Measurements from ENCODE around the gene MAPK8. TPM values are rescaled to one million over a fixed set of nuclear protein-coding genes. Genes with fewer than 3 reads are reported as not detected.

Gene MAPK8
- total RNA-seq, 4 donors from 2014 or later, result 35.3 to 61.9 (median 42.5) TPM

DNA sequence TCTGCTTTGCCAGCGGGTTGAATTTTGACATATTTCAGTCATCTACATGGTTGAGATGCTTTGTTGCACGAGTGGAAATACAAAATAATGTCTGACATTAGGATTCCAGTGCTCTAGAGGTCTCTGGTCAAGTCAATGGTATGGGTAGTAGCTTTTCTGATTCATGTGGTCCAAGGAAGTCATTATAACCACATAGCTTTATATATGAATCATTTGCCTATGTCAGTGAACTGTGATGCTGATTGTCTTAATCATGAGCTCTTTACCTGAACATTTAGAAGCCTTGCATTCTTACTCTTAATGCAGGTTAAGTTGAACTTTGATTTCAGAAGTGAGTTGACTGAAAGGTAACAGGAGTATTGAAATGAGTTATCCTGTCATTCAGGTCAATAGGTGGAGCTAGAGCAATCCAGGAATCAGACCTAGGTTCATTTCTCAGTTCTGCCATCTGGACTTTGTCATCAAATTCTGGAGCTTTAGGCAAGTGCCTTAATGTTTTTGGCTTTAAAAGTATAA is 3.3 kb downstream of the MAPK8 start:
- DNase-seq (ENCODE audit: low spot score in 2 of 2), result no peak
- Histone ChIP-seq H3K4me3 (no peak overlapping the region), H3K27me3 (no peaks in the 10 kb centered on the region), H3K9me3 (no peaks in the 10 kb centered on the region), H3K27ac (no peak overlapping the region), H3K4me1 (peaks cover 26% of the 10 kb centered on the region), H3K36me3 (no peaks in the 10 kb centered on the region)
- 64% methylated on average over 2 of the region's 2 CpGs for WGBS
- TF ChIP-seq POLR2A (IDR thresholded peaks at IDR 0.05), result no peak
- TF ChIP-seq, protein P1, sequence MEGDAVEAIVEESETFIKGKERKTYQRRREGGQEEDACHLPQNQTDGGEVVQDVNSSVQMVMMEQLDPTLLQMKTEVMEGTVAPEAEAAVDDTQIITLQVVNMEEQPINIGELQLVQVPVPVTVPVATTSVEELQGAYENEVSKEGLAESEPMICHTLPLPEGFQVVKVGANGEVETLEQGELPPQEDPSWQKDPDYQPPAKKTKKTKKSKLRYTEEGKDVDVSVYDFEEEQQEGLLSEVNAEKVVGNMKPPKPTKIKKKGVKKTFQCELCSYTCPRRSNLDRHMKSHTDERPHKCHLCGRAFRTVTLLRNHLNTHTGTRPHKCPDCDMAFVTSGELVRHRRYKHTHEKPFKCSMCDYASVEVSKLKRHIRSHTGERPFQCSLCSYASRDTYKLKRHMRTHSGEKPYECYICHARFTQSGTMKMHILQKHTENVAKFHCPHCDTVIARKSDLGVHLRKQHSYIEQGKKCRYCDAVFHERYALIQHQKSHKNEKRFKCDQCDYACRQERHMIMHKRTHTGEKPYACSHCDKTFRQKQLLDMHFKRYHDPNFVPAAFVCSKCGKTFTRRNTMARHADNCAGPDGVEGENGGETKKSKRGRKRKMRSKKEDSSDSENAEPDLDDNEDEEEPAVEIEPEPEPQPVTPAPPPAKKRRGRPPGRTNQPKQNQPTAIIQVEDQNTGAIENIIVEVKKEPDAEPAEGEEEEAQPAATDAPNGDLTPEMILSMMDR (IDR thresholded peaks at IDR 0.05), result no peak
- no peak for TF ChIP-seq EP300 (IDR thresholded peaks at IDR 0.05)
- no peak for TF ChIP-seq POLR2AphosphoS5 (IDR thresholded peaks at IDR 0.05)

DNA sequence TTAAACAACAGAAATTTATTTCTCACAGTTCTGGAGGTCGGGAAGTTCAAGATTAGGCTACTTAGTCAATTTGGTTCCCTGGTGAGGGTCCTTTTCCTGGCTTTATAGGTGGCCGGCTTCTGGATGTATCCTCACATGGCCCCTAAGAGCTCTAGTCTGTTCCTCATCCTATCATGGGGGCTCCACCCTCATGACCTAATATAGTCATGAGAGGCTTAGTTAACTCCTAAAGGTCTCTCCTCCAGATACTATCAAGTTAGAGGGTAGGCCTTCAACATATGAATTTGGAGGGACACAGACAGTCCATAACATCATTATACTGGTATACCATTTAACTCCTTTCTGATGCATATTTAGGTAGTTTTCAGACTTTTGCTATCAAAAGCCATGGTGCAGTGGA is 7.6 kb downstream of the MAPK8 start:
- no peak for TF ChIP-seq POLR2AphosphoS5 (IDR thresholded peaks at IDR 0.05)
- TF ChIP-seq, protein P1 (IDR thresholded peaks at IDR 0.05), result no peak
- no peak for TF ChIP-seq EP300 (IDR thresholded peaks at IDR 0.05)
- TF ChIP-seq POLR2A (IDR thresholded peaks at IDR 0.05), result no peak
- H3K4me1 ChIP-seq, result peaks cover 12% of the 10 kb centered on the region
- WGBS, result 95% methylated on average over 2 of the region's 2 CpGs

DNA sequence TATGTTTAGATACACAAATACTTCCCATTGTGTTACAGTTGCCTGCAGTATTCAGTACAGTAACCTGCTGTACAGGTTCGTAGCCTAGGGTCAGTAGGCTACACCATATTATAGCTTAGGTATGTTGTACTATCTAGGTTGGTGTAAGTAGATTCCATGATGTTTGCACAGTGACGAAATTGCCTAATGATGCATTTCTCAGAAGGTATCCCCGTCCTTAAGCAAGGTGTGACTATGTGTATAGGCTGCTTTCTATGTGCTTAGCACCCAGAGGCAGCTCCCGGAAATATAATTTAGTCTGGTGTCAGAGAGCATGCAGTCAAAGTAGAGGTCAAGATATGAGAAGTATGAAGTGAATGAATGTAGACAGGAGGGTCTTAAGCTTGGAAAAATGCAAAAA is 9.8 kb downstream of the MAPK8 start:
- H3K27ac ChIP-seq, result no peak overlapping the region
- DNase-seq (ENCODE audit: low spot score in 2 of 2), result no peak
- H3K9me3 ChIP-seq, result no peaks in the 10 kb centered on the region
- H3K4me1 ChIP-seq, result peaks cover 6% of the 10 kb centered on the region
- no peaks in the 10 kb centered on the region for H3K36me3 ChIP-seq
- H3K27me3 ChIP-seq, result no peaks in the 10 kb centered on the region
- 83% methylated on average over 4 of the region's 4 CpGs for WGBS
- no peak for TF ChIP-seq POLR2A (IDR thresholded peaks at IDR 0.05)
- H3K4me3 ChIP-seq, result no peak overlapping the region

More for the DNA sequence above, 7.6 kb downstream of the MAPK8 start:
- DNase-seq (ENCODE audit: low spot score in 2 of 2), result no peak
- no peak overlapping the region for H3K4me3 ChIP-seq
- no peak overlapping the region for H3K27ac ChIP-seq
- H3K27me3 ChIP-seq, result no peaks in the 10 kb centered on the region
- H3K36me3 ChIP-seq, result no peaks in the 10 kb centered on the region
- no peaks in the 10 kb centered on the region for H3K9me3 ChIP-seq

DNA sequence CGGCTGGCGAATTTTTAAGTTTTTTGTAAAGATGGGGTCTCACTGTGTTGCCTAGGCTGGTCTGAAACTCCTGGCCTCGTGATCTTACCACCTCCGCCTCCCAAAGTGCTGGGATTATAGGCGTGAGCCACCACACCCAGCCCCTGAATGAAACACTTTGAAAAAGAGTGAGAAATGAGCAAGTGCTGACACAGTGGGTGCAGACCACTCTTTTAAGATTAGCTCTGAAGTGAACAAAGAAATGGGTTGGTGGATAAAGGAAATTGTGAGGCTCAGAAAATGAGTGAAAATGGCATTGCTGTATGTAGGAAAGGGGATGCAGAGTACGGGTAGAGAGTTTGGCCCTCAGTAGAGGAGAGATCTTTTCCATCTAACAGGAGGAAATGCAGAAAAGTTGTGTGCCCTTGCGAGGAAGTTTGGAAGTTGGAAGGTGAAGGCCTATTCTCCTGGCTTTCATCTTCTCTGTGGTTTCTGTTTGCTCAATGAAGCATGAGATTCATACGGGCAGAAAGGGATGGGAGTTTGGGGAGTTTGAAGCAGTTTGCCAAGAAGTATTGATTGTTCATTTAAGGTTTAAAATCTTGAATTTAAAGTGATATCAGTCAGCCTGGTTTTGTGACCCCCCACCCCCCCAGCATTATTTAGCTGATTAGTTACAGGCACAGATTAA is 11.0 kb downstream of the MAPK8 start:
- H3K4me3 ChIP-seq, result no peak overlapping the region
- peaks cover 6% of the 10 kb centered on the region for H3K4me1 ChIP-seq
- no peak for DNase-seq (ENCODE audit: low spot score in 2 of 2)
- no peak overlapping the region for H3K27ac ChIP-seq
- TF ChIP-seq EP300 (IDR thresholded peaks at IDR 0.05) (no peak), POLR2AphosphoS5 (IDR thresholded peaks at IDR 0.05) (no peak), POLR2A (IDR thresholded peaks at IDR 0.05) (no peak)
- TF ChIP-seq, protein P1 (IDR thresholded peaks at IDR 0.05), result no peak
- H3K9me3 ChIP-seq, result no peaks in the 10 kb centered on the region
- WGBS, result 89% methylated on average over 8 of the region's 8 CpGs
- no peaks in the 10 kb centered on the region for H3K27me3 ChIP-seq
- no peaks in the 10 kb centered on the region for H3K36me3 ChIP-seq

DNA sequence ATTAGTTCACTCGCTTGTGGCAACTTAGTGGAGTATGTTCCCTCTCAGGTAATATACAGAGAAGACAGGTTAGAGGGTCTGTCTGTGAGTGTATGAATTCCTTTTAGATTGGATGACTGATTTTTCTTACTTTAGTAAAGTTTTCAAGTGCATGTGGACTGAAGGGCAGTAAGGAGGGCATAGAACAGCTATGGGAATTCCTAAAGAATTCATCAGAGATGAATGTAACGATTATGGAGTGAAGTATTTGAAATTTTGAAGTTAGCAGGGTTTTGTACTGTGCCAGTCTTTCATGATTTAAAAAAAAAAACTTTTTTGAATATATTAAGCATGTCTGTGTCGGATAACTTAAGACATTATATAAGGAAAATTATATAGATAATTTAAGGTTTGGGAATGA is 15.5 kb downstream of the MAPK8 start:
- no peaks in the 10 kb centered on the region for H3K9me3 ChIP-seq
- no peak overlapping the region for H3K27ac ChIP-seq
- no peak for TF ChIP-seq EP300 (IDR thresholded peaks at IDR 0.05)
- TF ChIP-seq POLR2AphosphoS5 (IDR thresholded peaks at IDR 0.05), result no peak
- TF ChIP-seq, protein P1 (IDR thresholded peaks at IDR 0.05), result no peak
- no peak for TF ChIP-seq POLR2A (IDR thresholded peaks at IDR 0.05)
- DNase-seq (ENCODE audit: low spot score in 2 of 2), result no peak
- no peak overlapping the region for H3K4me3 ChIP-seq
- peaks cover 6% of the 10 kb centered on the region for H3K4me1 ChIP-seq
- no peaks in the 10 kb centered on the region for H3K36me3 ChIP-seq
- WGBS, result 94% methylated on average over 3 of the region's 3 CpGs
- H3K27me3 ChIP-seq, result no peaks in the 10 kb centered on the region

Measured in suprapubic skin (tissue), 4 donors.